ENCODE results near the gene NDUFA1. TPM values are rescaled to one million over a fixed set of nuclear protein-coding genes. Genes with fewer than 3 reads are reported as not detected.
"Not testable (repeated sequence)": the region's sequence is repeated elsewhere in the genome, so short reads cannot be mapped to it uniquely, and the experiment has no call there.

The NDUFA1 gene
- total and polyA plus RNA-seq, 10 of the 15 experiments (the other 5 are each of a cell fraction or from before 2014, with no cell fraction given), result 113 to 1,113 (median 306) TPM

- Histone ChIP-seq H3K4me3 (no peak overlapping the region), H3K27ac (ENCODE audit: control insufficient read depth, insufficient read depth) (no peak overlapping the region), H4K20me1 (ENCODE audit: control insufficient read depth, insufficient read depth) (no peaks in the 10 kb centered on the region), H3K4me1 (ENCODE audit: control insufficient read depth, insufficient read depth, low read length) (no peaks in the 10 kb centered on the region), H3K9me3 (replicated peaks; ENCODE audit: control insufficient read depth, insufficient read depth, low read length) (no peaks in the 10 kb centered on the region), H2AFZ (ENCODE audit: control insufficient read depth, low read depth, low read length) (no peak overlapping the region), H3K4me2 (ENCODE audit: control insufficient read depth, insufficient read depth) (no peak overlapping the region), H3K79me2 (ENCODE audit: control insufficient read depth, insufficient read depth, low read length) (no peaks in the 10 kb centered on the region), H3K36me3 (ENCODE audit: control insufficient read depth in 2 of 2, insufficient read depth in 2 of 2, low read length in 1 of 2) (no peaks in the 10 kb centered on the region), H3K27me3 (replicated peaks in 1 of 2; ENCODE audit: control insufficient read depth in 2 of 2, insufficient read depth in 2 of 2, low read length in 1 of 2) (no peaks in the 10 kb centered on the region), H3K9ac (ENCODE audit: control insufficient read depth, insufficient read depth, low read length) (no peak overlapping the region)
- SMC1A ChIA-PET (ENCODE audit: uncharacterized antibody, unreplicated experiment), result no interaction called here
- POLR2A ChIA-PET, result no interaction called here
- no peak for TF ChIP-seq KLF5 (IDR thresholded peaks at IDR 0.05; ENCODE audit: partially characterized antibody)
- DNase-seq (ENCODE audit: low read depth, low spot score) (no peak), ATAC-seq (no peak), FAIRE-seq (no peak)
- CTCF ChIA-PET, result no interaction called here
- RAD21 ChIA-PET (ENCODE audit: unreplicated experiment), result interaction anchor here (0.7 kb wide), 1 partner anchor 441 kb away, joined by 3 read pairs; no protein-coding TSS in a partner anchor
- WGBS (ENCODE audit: insufficient coverage, insufficient replicate concordance, low lambda C conversion rate, missing lambda C conversion rate), result 55% methylated on average over 5 of the region's 5 CpGs
- no TSS peak for BruUV-seq (replicated peaks)
- in situ Hi-C loops (cut with MboI), result no loop called here
- intact Hi-C loops (cut with micrococcal nuclease; ENCODE audit: unreplicated experiment), result no loop called here
These were observed 48.4 kb downstream of the NDUFA1 start for GRCh38 chrX:119919835-119920585.

GRCh38 chrX:119922391-119922790 is 50.8 kb downstream of the NDUFA1 start:
- SMC1A ChIA-PET (ENCODE audit: uncharacterized antibody, unreplicated experiment); H4K20me1 ChIP-seq (ENCODE audit: control insufficient read depth, insufficient read depth); H3K9me3 ChIP-seq (replicated peaks; ENCODE audit: control insufficient read depth, insufficient read depth, low read length); H3K27ac ChIP-seq (ENCODE audit: control insufficient read depth, insufficient read depth); FAIRE-seq; H3K27me3 ChIP-seq (replicated peaks in 1 of 2; ENCODE audit: control insufficient read depth in 2 of 2, insufficient read depth in 2 of 2, low read length in 1 of 2); intact Hi-C loops (cut with micrococcal nuclease; ENCODE audit: unreplicated experiment); H3K4me3 ChIP-seq; H3K36me3 ChIP-seq (ENCODE audit: control insufficient read depth in 2 of 2, insufficient read depth in 2 of 2, low read length in 1 of 2); in situ Hi-C loops (cut with MboI); H3K79me2 ChIP-seq (ENCODE audit: control insufficient read depth, insufficient read depth, low read length); POLR2A ChIA-PET; BruUV-seq (replicated peaks); DNase-seq (ENCODE audit: low read depth, low spot score); RAD21 ChIA-PET (ENCODE audit: unreplicated experiment); ATAC-seq; CTCF ChIA-PET; H2AFZ ChIP-seq (ENCODE audit: control insufficient read depth, low read depth, low read length); H3K4me1 ChIP-seq (ENCODE audit: control insufficient read depth, insufficient read depth, low read length); H3K4me2 ChIP-seq (ENCODE audit: control insufficient read depth, insufficient read depth); H3K9ac ChIP-seq (ENCODE audit: control insufficient read depth, insufficient read depth, low read length): not testable (repeated sequence)
- WGBS (ENCODE audit: insufficient coverage, insufficient replicate concordance, low lambda C conversion rate, missing lambda C conversion rate), result 93% methylated on average over 7 of the region's 7 CpGs

Other genes starting within 250 kb of the NDUFA1 start
Only the 7 nearest of the 9 such genes appear.
- gene SEPTIN6, start 178.7 kb upstream of the NDUFA1 start, total RNA-seq (2014; rRNA removed), result 139 and 150 TPM in 2 replicates
- gene SEPTIN6, start 178.7 kb upstream of the NDUFA1 start, total RNA-seq (2014; rRNA removed; fragmentation: Illumina TruSeq; extraction: Trizol), result 161 and 168 TPM in 2 replicates
- gene SEPTIN6, start 178.7 kb upstream of the NDUFA1 start, total RNA-seq (2021), result 215 and 222 TPM in 2 replicates
- 240 and 297 TPM in 2 replicates for gene SEPTIN6, start 178.7 kb upstream of the NDUFA1 start, polyA plus RNA-seq (2011; rRNA removed)
- gene SEPTIN6, start 178.7 kb upstream of the NDUFA1 start, polyA plus RNA-seq (2014; fragmentation: Illumina TruSeq; extraction: Trizol), result 324 and 353 TPM in 2 replicates
- gene SEPTIN6, start 178.7 kb upstream of the NDUFA1 start, polyA plus RNA-seq (2014; fragmentation: Nextera tagmentation; extraction: Ambion mirVana), result 10 to 100 TPM; 37.2 to 48.4 TPM
- 139 and 148 TPM in 2 replicates for gene SEPTIN6, start 178.7 kb upstream of the NDUFA1 start, polyA plus RNA-seq (2014; rRNA removed)
- 100 to 1,000 TPM; 147 to 160 TPM for gene SEPTIN6, start 178.7 kb upstream of the NDUFA1 start, polyA plus RNA-seq (2016; fragmentation: Nextera tagmentation; extraction: Ambion mirVana)
- 5.4 and 5.6 TPM in 2 replicates for gene SOWAHD, start 113.2 kb upstream of the NDUFA1 start, total RNA-seq (2014; rRNA removed)
- gene SOWAHD, start 113.2 kb upstream of the NDUFA1 start, total RNA-seq (2014; rRNA removed; fragmentation: Illumina TruSeq; extraction: Trizol), result 1.5 and 1.6 TPM in 2 replicates
- 7.4 and 7.8 TPM in 2 replicates for gene SOWAHD, start 113.2 kb upstream of the NDUFA1 start, total RNA-seq (2021)
- 1.3 and 2.2 TPM in 2 replicates for gene SOWAHD, start 113.2 kb upstream of the NDUFA1 start, polyA plus RNA-seq (2011; rRNA removed)
- gene SOWAHD, start 113.2 kb upstream of the NDUFA1 start, polyA plus RNA-seq (2014; fragmentation: Illumina TruSeq; extraction: Trizol), result 0.41 and 1.4 TPM in 2 replicates
- gene SOWAHD, start 113.2 kb upstream of the NDUFA1 start, polyA plus RNA-seq (2014; fragmentation: Nextera tagmentation; extraction: Ambion mirVana), result under 1 TPM; 0.27 to 0.69 TPM
- 5.7 and 6.1 TPM in 2 replicates for gene SOWAHD, start 113.2 kb upstream of the NDUFA1 start, polyA plus RNA-seq (2014; rRNA removed)
- 1 to 10 TPM; 2.9 to 3.7 TPM for gene SOWAHD, start 113.2 kb upstream of the NDUFA1 start, polyA plus RNA-seq (2016; fragmentation: Nextera tagmentation; extraction: Ambion mirVana)
- gene RPL39, start 80.2 kb upstream of the NDUFA1 start, total RNA-seq (2014; rRNA removed), result 1,792 and 2,082 TPM in 2 replicates
- gene RPL39, start 80.2 kb upstream of the NDUFA1 start, total RNA-seq (2014; rRNA removed; fragmentation: Illumina TruSeq; extraction: Trizol), result 3,753 and 4,112 TPM in 2 replicates
- 2,274 and 2,439 TPM in 2 replicates for gene RPL39, start 80.2 kb upstream of the NDUFA1 start, total RNA-seq (2021)
- gene RPL39, start 80.2 kb upstream of the NDUFA1 start, polyA plus RNA-seq (2011; rRNA removed), result 4,235 and 5,931 TPM in 2 replicates
- 6,541 and 7,422 TPM in 2 replicates for gene RPL39, start 80.2 kb upstream of the NDUFA1 start, polyA plus RNA-seq (2014; fragmentation: Illumina TruSeq; extraction: Trizol)
- 1,000 to 10,000 TPM; 4,146 to 5,350 TPM for gene RPL39, start 80.2 kb upstream of the NDUFA1 start, polyA plus RNA-seq (2014; fragmentation: Nextera tagmentation; extraction: Ambion mirVana)
- gene RPL39, start 80.2 kb upstream of the NDUFA1 start, polyA plus RNA-seq (2014; rRNA removed), result 2,881 and 3,581 TPM in 2 replicates
- gene RPL39, start 80.2 kb upstream of the NDUFA1 start, polyA plus RNA-seq (2016; fragmentation: Nextera tagmentation; extraction: Ambion mirVana), result 1,000 to 10,000 TPM; 1,812 to 1,889 TPM
- gene UPF3B, start 18.9 kb upstream of the NDUFA1 start, total RNA-seq (2014; rRNA removed), result 5.7 and 7.2 TPM in 2 replicates
- 15.0 and 16.5 TPM in 2 replicates for gene UPF3B, start 18.9 kb upstream of the NDUFA1 start, total RNA-seq (2014; rRNA removed; fragmentation: Illumina TruSeq; extraction: Trizol)
- 12.3 and 14.4 TPM in 2 replicates for gene UPF3B, start 18.9 kb upstream of the NDUFA1 start, total RNA-seq (2021)
- 24.8 and 38.7 TPM in 2 replicates for gene UPF3B, start 18.9 kb upstream of the NDUFA1 start, polyA plus RNA-seq (2011; rRNA removed)
- 35.3 and 44.1 TPM in 2 replicates for gene UPF3B, start 18.9 kb upstream of the NDUFA1 start, polyA plus RNA-seq (2014; fragmentation: Illumina TruSeq; extraction: Trizol)
- gene UPF3B, start 18.9 kb upstream of the NDUFA1 start, polyA plus RNA-seq (2014; fragmentation: Nextera tagmentation; extraction: Ambion mirVana), result 10 to 100 TPM; 24.6 to 27.0 TPM
- 14.6 and 17.4 TPM in 2 replicates for gene UPF3B, start 18.9 kb upstream of the NDUFA1 start, polyA plus RNA-seq (2014; rRNA removed)
- 10 to 100 TPM; 22.1 to 22.2 TPM for gene UPF3B, start 18.9 kb upstream of the NDUFA1 start, polyA plus RNA-seq (2016; fragmentation: Nextera tagmentation; extraction: Ambion mirVana)
- gene RNF113A, start 99 bp upstream of the NDUFA1 start, total RNA-seq (2014; rRNA removed), result 20.6 and 22.3 TPM in 2 replicates
- 19.8 and 22.5 TPM in 2 replicates for gene RNF113A, start 99 bp upstream of the NDUFA1 start, total RNA-seq (2014; rRNA removed; fragmentation: Illumina TruSeq; extraction: Trizol)
- 21.9 and 22.0 TPM in 2 replicates for gene RNF113A, start 99 bp upstream of the NDUFA1 start, total RNA-seq (2021)
- gene RNF113A, start 99 bp upstream of the NDUFA1 start, polyA plus RNA-seq (2011; rRNA removed), result 24.9 and 30.5 TPM in 2 replicates
- gene RNF113A, start 99 bp upstream of the NDUFA1 start, polyA plus RNA-seq (2014; fragmentation: Illumina TruSeq; extraction: Trizol), result 15.1 and 23.6 TPM in 2 replicates
- gene RNF113A, start 99 bp upstream of the NDUFA1 start, polyA plus RNA-seq (2014; fragmentation: Nextera tagmentation; extraction: Ambion mirVana), result 10 to 100 TPM; 22.7 to 23.1 TPM
- gene RNF113A, start 99 bp upstream of the NDUFA1 start, polyA plus RNA-seq (2014; rRNA removed), result 25.5 and 26.8 TPM in 2 replicates
- 10 to 100 TPM; 32.2 to 33.1 TPM for gene RNF113A, start 99 bp upstream of the NDUFA1 start, polyA plus RNA-seq (2016; fragmentation: Nextera tagmentation; extraction: Ambion mirVana)
- not detected in 2 replicates for gene AKAP14, start 24.1 kb downstream of the NDUFA1 start, total RNA-seq (2014; rRNA removed)
- not detected in 2 replicates for gene AKAP14, start 24.1 kb downstream of the NDUFA1 start, total RNA-seq (2014; rRNA removed; fragmentation: Illumina TruSeq; extraction: Trizol)
- gene AKAP14, start 24.1 kb downstream of the NDUFA1 start, total RNA-seq (2021), result not detected in 2 replicates
- not detected in 2 replicates for gene AKAP14, start 24.1 kb downstream of the NDUFA1 start, polyA plus RNA-seq (2011; rRNA removed)
- not detected in 2 replicates for gene AKAP14, start 24.1 kb downstream of the NDUFA1 start, polyA plus RNA-seq (2014; fragmentation: Illumina TruSeq; extraction: Trizol)
- gene AKAP14, start 24.1 kb downstream of the NDUFA1 start, polyA plus RNA-seq (2014; fragmentation: Nextera tagmentation; extraction: Ambion mirVana), result not detected
- not detected in 2 replicates for gene AKAP14, start 24.1 kb downstream of the NDUFA1 start, polyA plus RNA-seq (2014; rRNA removed)
- not detected for gene AKAP14, start 24.1 kb downstream of the NDUFA1 start, polyA plus RNA-seq (2016; fragmentation: Nextera tagmentation; extraction: Ambion mirVana)
- 5.4 TPM in 2 replicates for gene NKAP, start 71.9 kb downstream of the NDUFA1 start, total RNA-seq (2014; rRNA removed)
- 5.2 and 5.3 TPM in 2 replicates for gene NKAP, start 71.9 kb downstream of the NDUFA1 start, total RNA-seq (2014; rRNA removed; fragmentation: Illumina TruSeq; extraction: Trizol)
- gene NKAP, start 71.9 kb downstream of the NDUFA1 start, total RNA-seq (2021), result 5.9 and 6.9 TPM in 2 replicates
- 5.6 and 11.7 TPM in 2 replicates for gene NKAP, start 71.9 kb downstream of the NDUFA1 start, polyA plus RNA-seq (2011; rRNA removed)
- gene NKAP, start 71.9 kb downstream of the NDUFA1 start, polyA plus RNA-seq (2014; fragmentation: Illumina TruSeq; extraction: Trizol), result 4.9 and 5.1 TPM in 2 replicates
- 1 to 10 TPM; 2.4 to 5.2 TPM for gene NKAP, start 71.9 kb downstream of the NDUFA1 start, polyA plus RNA-seq (2014; fragmentation: Nextera tagmentation; extraction: Ambion mirVana)
- gene NKAP, start 71.9 kb downstream of the NDUFA1 start, polyA plus RNA-seq (2014; rRNA removed), result 5.1 and 6.7 TPM in 2 replicates
- gene NKAP, start 71.9 kb downstream of the NDUFA1 start, polyA plus RNA-seq (2016; fragmentation: Nextera tagmentation; extraction: Ambion mirVana), result 1 to 10 TPM; 4.6 to 4.7 TPM